Endothelial cell of umbilical vein (primary cell): ENCODE results near the gene SLC27A4. TPM values are rescaled to one million over a fixed set of nuclear protein-coding genes. Genes with fewer than 3 reads are reported as not detected.
A peak's percentile ranks its signal among the peaks of the same experiment; 100 is the strongest.

Source experiments
- BruUV-seq: library from RNA; stranded (reverse); fragments of 400-500 nt; replicated peaks from 2 replicates; lab custom pipeline; 2021; lab: Mats Ljungman, UMichigan
- CTCF ChIA-PET: fragments of 300-600, 350-600 bp; sonication (Branson Sonifier 250); formaldehyde crosslinking; loops from one replicate; lab custom pipeline; 2021; ENCODE audit warnings: antibody characterized with exemption, inconsistent platforms; lab: Charles Lee
- POLR2A ChIA-PET: fragments of 300-600, 350-600 bp; sonication (Branson Sonifier 250); formaldehyde crosslinking; loops from one replicate; lab custom pipeline; 2021; ENCODE audit warnings: antibody characterized with exemption, inconsistent platforms; lab: Charles Lee
- DNase-seq: peaks from one replicate; pipeline ENCODE4 v3.0.0-alpha.2; 2011; ENCODE audit warnings: low read depth, low spot score
- FAIRE-seq: peaks from 2 replicates; lab custom pipeline; 2011; peaks lifted over from hg19 to GRCh38; lab: Jason Lieb, UNC
- H2AFZ ChIP-seq: 2 replicates; pipeline ENCODE4 v1.6.0; 2012; ENCODE audit warnings: low read depth, low read length, control low read depth, inconsistent platforms
- H3K27ac ChIP-seq: 2 replicates; pipeline ENCODE4 v1.5.1; 2011; ENCODE audit warnings: low read depth, mild to moderate bottlenecking, control low read depth, low read length, moderate library complexity; ENCODE audit not compliant: insufficient read depth
- H3K27me3 ChIP-seq, 2 experiments: 2 replicates each; pipeline versions ENCODE4 v1.6.0 to v1.6.1; 2011; ENCODE audit warnings: low read length in 2 of 2, mixed read lengths in 1 of 2; ENCODE audit not compliant: control insufficient read depth in 2 of 2, insufficient read depth in 2 of 2
- H3K36me3 ChIP-seq, 2 experiments: 2 replicates in 1 of 2; 3 replicates in 1 of 2; pipeline ENCODE4 v1.5.1; 2011; ENCODE audit warnings: low read length in 2 of 2, mild to moderate bottlenecking in 1 of 2, moderate library complexity in 1 of 2; ENCODE audit not compliant: control insufficient read depth in 2 of 2, insufficient read depth in 2 of 2; ENCODE audit errors: extremely low read depth in 1 of 2
- H3K4me1 ChIP-seq: 3 replicates; pipeline ENCODE4 v1.5.1; 2011; ENCODE audit warnings: mild to moderate bottlenecking, low read length; ENCODE audit not compliant: control insufficient read depth, insufficient read depth; ENCODE audit errors: extremely low read depth
- H3K4me2 ChIP-seq: 2 replicates; pipeline ENCODE4 v1.6.1; 2011; ENCODE audit warnings: low read length, control low read depth, mixed read lengths; ENCODE audit not compliant: insufficient read depth
- H3K4me3 ChIP-seq, 3 experiments: fragments of 200-600 bp in 1 of 3; sonication (generic), shearing (Covaris generic) in 1 of 3; replicated peaks in 1 of 3; 2 replicates each; pipeline ENCODE4 v1.5.1; 2011 to 2016; ENCODE audit warnings: control low read depth in 3 of 3, low read length in 3 of 3, mild to moderate bottlenecking in 2 of 3, inconsistent platforms in 1 of 3, low read depth in 1 of 3, moderate library complexity in 1 of 3; ENCODE audit not compliant: insufficient read depth in 1 of 3
- H3K79me2 ChIP-seq: 2 replicates; pipeline ENCODE4 v1.6.0; 2012; ENCODE audit warnings: low read length, inconsistent platforms; ENCODE audit not compliant: control insufficient read depth, insufficient read depth
- H3K9ac ChIP-seq: replicated peaks from 2 replicates; pipeline ENCODE3; 2011; ENCODE audit warnings: low read length, control low read depth; ENCODE audit not compliant: insufficient read depth; ENCODE audit errors: extremely low read depth
- H3K9me1 ChIP-seq: replicated peaks from 3 replicates; pipeline ENCODE4 v1.6.0; 2011; ENCODE audit warnings: mild to moderate bottlenecking, low read length; ENCODE audit not compliant: control insufficient read depth, insufficient read depth; ENCODE audit errors: extremely low read depth
- H3K9me3 ChIP-seq: replicated peaks from 2 replicates; pipeline ENCODE4 v1.5.1; 2012; ENCODE audit warnings: low read length, inconsistent platforms; ENCODE audit not compliant: control insufficient read depth, insufficient read depth
- H4K20me1 ChIP-seq: replicated peaks from 2 replicates; pipeline ENCODE3; 2011; ENCODE audit warnings: mild to moderate bottlenecking, low read length; ENCODE audit not compliant: control insufficient read depth, insufficient read depth; ENCODE audit errors: extremely low read depth
- CTCF ChIP-seq, 2 donors: IDR thresholded peaks; 1 replicate in 1 of 2; 2 replicates in 1 of 2; pipeline ENCODE4 v1.5.1; 2011; ENCODE audit warnings: low read length in 2 of 2, mild to moderate bottlenecking in 2 of 2, moderate library complexity in 2 of 2, control low read depth in 1 of 2, inconsistent platforms in 1 of 2, low read depth in 1 of 2; ENCODE audit not compliant: insufficient read depth in 1 of 2; ENCODE audit errors: extremely low read depth in 1 of 2
- EZH2 ChIP-seq: IDR thresholded peaks from 2 replicates; pipeline ENCODE4 v1.6.1; 2012; ENCODE audit warnings: borderline replicate concordance, low read depth, mild to moderate bottlenecking, moderate library complexity, low read length, inconsistent platforms; ENCODE audit not compliant: severe bottlenecking
- FOS ChIP-seq: IDR thresholded peaks from 2 replicates; pipeline ENCODE4 v1.6.1; 2011; ENCODE audit warnings: mild to moderate bottlenecking, low read length, moderate library complexity, borderline replicate concordance; ENCODE audit not compliant: insufficient read depth
- GATA2 ChIP-seq: IDR thresholded peaks from 2 replicates; pipeline ENCODE4 v1.7.0; 2011; ENCODE audit warnings: low read depth, mild to moderate bottlenecking, moderate library complexity, mixed read lengths, low read length; ENCODE audit not compliant: insufficient read length, insufficient read depth
- JUN ChIP-seq: IDR thresholded peaks from 2 replicates; pipeline ENCODE4 v1.6.1; 2011; ENCODE audit warnings: borderline replicate concordance, low read depth; ENCODE audit not compliant: insufficient read length, insufficient read depth
- MAX ChIP-seq: IDR thresholded peaks from 2 replicates; pipeline ENCODE4 v1.6.1; 2011; ENCODE audit not compliant: insufficient read depth, insufficient read length
- MYC ChIP-seq: IDR thresholded peaks from one replicate; pipeline ENCODE4 v1.6.1; 2011; ENCODE audit warnings: mild to moderate bottlenecking, low read depth, low read length
- POLR2A ChIP-seq: IDR thresholded peaks from 2 replicates; pipeline ENCODE4 v1.6.1; 2012; ENCODE audit warnings: low read depth, mild to moderate bottlenecking, control low read depth, low read length
- POLR2AphosphoS5 ChIP-seq: IDR thresholded peaks from 2 replicates; pipeline ENCODE4 v1.6.1; 2012; ENCODE audit warnings: low read depth, mild to moderate bottlenecking, control low read depth, low read length, moderate library complexity; ENCODE audit not compliant: insufficient read depth
- dilution Hi-C: fragments of 300-500 bp; cut with MboI; formaldehyde crosslinking; loops from one replicate; pipeline ENCODE4 v1.15.0; 2019; ENCODE audit warnings: low sequenced_read_pairs; ENCODE audit not compliant: extremely low pct_ligation_motif_present
- intact Hi-C: fragments of 100-400 bp; cut with micrococcal nuclease; formaldehyde crosslinking; loops from one replicate; pipeline ENCODE4 v1.10.0; 2022
- polyA plus RNA-seq, 4 experiments: library from polyadenylated mRNA; depleted of rRNA in 3 of 4; stranded (reverse) in 3 of 4; unstranded in 1 of 4; fragments of >200 nt; gene quantifications; 2 replicates each; pipeline versions ENCODE4 v1.2.1 to v1.2.3, GENCODE V29; 2011 to 2012; ENCODE audit warnings: missing spikeins in 1 of 4
- total RNA-seq: library from RNA; stranded (reverse); gene quantifications from 2 replicates; pipeline ENCODE4 v1.2.3, GENCODE V29; 2021

Gene SLC27A4
- total and polyA plus RNA-seq, 2 donors (not counting 3 experiments of a cell fraction or from before 2014, with no cell fraction given): 29.9 to 35.0 TPM

GRCh38 chr9:128389395-128390149 is 49.2 kb downstream of the SLC27A4 start:
- Histone ChIP-seq H3K4me1 (no peaks in the 10 kb centered on the region), H3K27me3 (no peaks in the 10 kb centered on the region), H3K36me3 (peaks cover 4 to 26% of the 10 kb centered on the region in 2 experiments), H3K79me2 (no peaks in the 10 kb centered on the region), H3K4me3 (no peak overlapping the region), H3K27ac (no peak overlapping the region), H3K9ac (no peak overlapping the region), H4K20me1 (no peaks in the 10 kb centered on the region), H3K9me1 (no peaks in the 10 kb centered on the region), H3K4me2 (no peak overlapping the region), H2AFZ (no peak overlapping the region), H3K9me3 (no peaks in the 10 kb centered on the region)
- ChIA-PET POLR2A (no interaction called here), CTCF (interaction anchor here (1.0 to 2.7 kb wide), 3 partner anchors 21 to 49 kb away, joined by 4 to 12 read pairs (median 5); no protein-coding TSS in a partner anchor)
- BruUV-seq: TSS peak; percentile 63
- TF ChIP-seq GATA2: no peak
- TF ChIP-seq POLR2A: no peak
- no peak for TF ChIP-seq FOS
- TF ChIP-seq EZH2: no peak
- TF ChIP-seq MYC: no peak
- no peak for TF ChIP-seq POLR2AphosphoS5
- no peak for TF ChIP-seq MAX
- no peak for TF ChIP-seq JUN
- no peak for TF ChIP-seq CTCF (IDR thresholded peaks at IDR 0.05; ENCODE audit: extremely low read depth in 1 of 2, insufficient read depth in 1 of 2, low read depth in 1 of 2, low read length in 2 of 2)
- DNase-seq (no peak), FAIRE-seq (no peak)
- dilution Hi-C loops (no loop called here), intact Hi-C loops (no loop called here)
